ENCODE measurements around the gene HEY2. TPM values are rescaled to one million over a fixed set of nuclear protein-coding genes. Genes with fewer than 3 reads are reported as not detected.

Gene HEY2
- total and polyA plus RNA-seq, 2 donors (not counting 3 experiments of a cell fraction or from before 2014, with no cell fraction given), result 0.07 TPM; not detected in 1

DNA sequence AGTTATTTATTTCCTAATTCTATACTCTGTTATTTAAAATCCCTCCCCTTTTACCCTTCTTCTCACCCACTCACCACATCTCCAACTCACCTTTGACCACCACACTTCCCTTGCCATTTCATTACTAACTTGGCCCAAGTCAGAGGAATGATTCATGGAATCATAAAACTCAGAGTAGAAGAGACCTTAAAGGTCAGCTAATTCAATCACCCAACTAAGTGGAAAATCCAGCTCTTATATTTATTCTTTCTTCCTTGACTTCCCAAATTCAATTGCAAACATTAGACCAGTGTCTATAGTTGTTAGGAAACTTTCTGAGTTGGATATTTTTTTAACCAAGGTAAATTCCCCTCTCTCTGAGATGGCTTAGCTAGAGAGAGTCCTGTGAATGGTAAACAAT lies 26.5 kb upstream of the HEY2 start:
- intact Hi-C loops (cut with micrococcal nuclease), result no loop called here
- BruUV-seq (replicated peaks), result no TSS peak
- no peak for FAIRE-seq
- ChIA-PET CTCF (interaction anchor here (1.1 kb wide), 1 partner anchor 9 kb away, joined by 3 read pairs; no protein-coding TSS in a partner anchor), POLR2A (no interaction called here)
- Histone ChIP-seq H3K36me3 (ENCODE audit: control insufficient read depth in 2 of 2, extremely low read depth in 1 of 2, insufficient read depth in 2 of 2, low read length in 2 of 2) (no peaks in the 10 kb centered on the region), H3K27ac (ENCODE audit: insufficient read depth, low read depth, low read length) (no peak overlapping the region), H3K4me2 (ENCODE audit: insufficient read depth, low read length) (no peak overlapping the region), H3K79me2 (ENCODE audit: control insufficient read depth, insufficient read depth, low read length) (no peaks in the 10 kb centered on the region), H3K9me1 (replicated peaks; ENCODE audit: control insufficient read depth, extremely low read depth, insufficient read depth, low read length) (no peaks in the 10 kb centered on the region), H2AFZ (ENCODE audit: low read depth, low read length) (no peak overlapping the region), H3K4me1 (ENCODE audit: control insufficient read depth, extremely low read depth, insufficient read depth, low read length) (no peaks in the 10 kb centered on the region), H3K4me3 (replicated peaks in 1 of 3; ENCODE audit: insufficient read depth in 1 of 3, low read depth in 1 of 3, low read length in 3 of 3) (no peak overlapping the region), H3K27me3 (ENCODE audit: control insufficient read depth in 2 of 2, insufficient read depth in 2 of 2, low read length in 2 of 2) (peaks cover 0 to 5% of the 10 kb centered on the region in 2 experiments), H3K9ac (replicated peaks; ENCODE audit: extremely low read depth, insufficient read depth, low read length) (no peak overlapping the region), H4K20me1 (replicated peaks; ENCODE audit: control insufficient read depth, extremely low read depth, insufficient read depth, low read length) (no peaks in the 10 kb centered on the region), H3K9me3 (replicated peaks; ENCODE audit: control insufficient read depth, insufficient read depth, low read length) (no peaks in the 10 kb centered on the region)
- dilution Hi-C loops (cut with MboI; ENCODE audit: extremely low pct_ligation_motif_present, low sequenced_read_pairs), result no loop called here
- TF ChIP-seq, protein P1, sequence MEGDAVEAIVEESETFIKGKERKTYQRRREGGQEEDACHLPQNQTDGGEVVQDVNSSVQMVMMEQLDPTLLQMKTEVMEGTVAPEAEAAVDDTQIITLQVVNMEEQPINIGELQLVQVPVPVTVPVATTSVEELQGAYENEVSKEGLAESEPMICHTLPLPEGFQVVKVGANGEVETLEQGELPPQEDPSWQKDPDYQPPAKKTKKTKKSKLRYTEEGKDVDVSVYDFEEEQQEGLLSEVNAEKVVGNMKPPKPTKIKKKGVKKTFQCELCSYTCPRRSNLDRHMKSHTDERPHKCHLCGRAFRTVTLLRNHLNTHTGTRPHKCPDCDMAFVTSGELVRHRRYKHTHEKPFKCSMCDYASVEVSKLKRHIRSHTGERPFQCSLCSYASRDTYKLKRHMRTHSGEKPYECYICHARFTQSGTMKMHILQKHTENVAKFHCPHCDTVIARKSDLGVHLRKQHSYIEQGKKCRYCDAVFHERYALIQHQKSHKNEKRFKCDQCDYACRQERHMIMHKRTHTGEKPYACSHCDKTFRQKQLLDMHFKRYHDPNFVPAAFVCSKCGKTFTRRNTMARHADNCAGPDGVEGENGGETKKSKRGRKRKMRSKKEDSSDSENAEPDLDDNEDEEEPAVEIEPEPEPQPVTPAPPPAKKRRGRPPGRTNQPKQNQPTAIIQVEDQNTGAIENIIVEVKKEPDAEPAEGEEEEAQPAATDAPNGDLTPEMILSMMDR (IDR thresholded peaks at IDR 0.05; ENCODE audit: extremely low read depth in 1 of 2, insufficient read depth in 1 of 2, low read depth in 1 of 2, low read length in 2 of 2), result no peak
- TF ChIP-seq JUN (IDR thresholded peaks at IDR 0.05; ENCODE audit: borderline replicate concordance, insufficient read depth, insufficient read length, low read depth) (no peak), FOS (IDR thresholded peaks at IDR 0.05; ENCODE audit: borderline replicate concordance, insufficient read depth, low read length) (peak; percentile 24)
- no peak for DNase-seq (ENCODE audit: low read depth, low spot score)

DNA sequence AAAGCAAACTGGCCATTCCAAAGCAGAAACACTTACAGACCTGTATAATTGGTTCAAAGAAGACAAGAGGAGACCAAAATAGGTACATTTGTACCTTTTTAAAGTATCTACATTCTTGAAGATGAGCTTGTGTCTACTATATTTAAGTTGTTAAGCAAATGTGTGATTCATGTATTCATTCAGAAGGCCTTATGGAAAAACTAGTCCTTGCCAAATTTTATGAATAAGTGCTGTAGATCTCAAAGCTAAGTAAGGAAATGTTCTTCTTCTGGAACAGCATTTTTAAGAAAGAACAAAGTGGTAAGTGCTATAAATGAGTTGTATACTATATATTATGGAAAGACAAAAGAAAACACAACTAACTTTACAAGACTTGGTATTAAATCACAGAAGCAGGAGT lies 22.2 kb upstream of the HEY2 start:
- H3K27ac ChIP-seq (ENCODE audit: insufficient read depth, low read depth, low read length), result no peak overlapping the region
- dilution Hi-C loops (cut with MboI; ENCODE audit: extremely low pct_ligation_motif_present, low sequenced_read_pairs) (no loop called here), intact Hi-C loops (cut with micrococcal nuclease) (no loop called here)
- H3K36me3 ChIP-seq (ENCODE audit: control insufficient read depth in 2 of 2, extremely low read depth in 1 of 2, insufficient read depth in 2 of 2, low read length in 2 of 2), result no peaks in the 10 kb centered on the region
- POLR2A ChIA-PET, result no interaction called here
- H3K4me3 ChIP-seq (replicated peaks in 1 of 3; ENCODE audit: insufficient read depth in 1 of 3, low read depth in 1 of 3, low read length in 3 of 3), result no peak overlapping the region
- H3K79me2 ChIP-seq (ENCODE audit: control insufficient read depth, insufficient read depth, low read length), result no peaks in the 10 kb centered on the region
- no peak overlapping the region for H3K4me2 ChIP-seq (ENCODE audit: insufficient read depth, low read length)
- H3K27me3 ChIP-seq (ENCODE audit: control insufficient read depth in 2 of 2, insufficient read depth in 2 of 2, low read length in 2 of 2), result peaks cover 0 to 7% of the 10 kb centered on the region in 2 experiments
- H3K9ac ChIP-seq (replicated peaks; ENCODE audit: extremely low read depth, insufficient read depth, low read length), result no peak overlapping the region
- no peak overlapping the region for H2AFZ ChIP-seq (ENCODE audit: low read depth, low read length)
- H3K4me1 ChIP-seq (ENCODE audit: control insufficient read depth, extremely low read depth, insufficient read depth, low read length), result no peaks in the 10 kb centered on the region
- no TSS peak for BruUV-seq (replicated peaks)
- no peaks in the 10 kb centered on the region for H4K20me1 ChIP-seq (replicated peaks; ENCODE audit: control insufficient read depth, extremely low read depth, insufficient read depth, low read length)
- TF ChIP-seq POLR2AphosphoS5 (IDR thresholded peaks at IDR 0.05; ENCODE audit: insufficient read depth, low read depth, low read length) (no peak), FOS (IDR thresholded peaks at IDR 0.05; ENCODE audit: borderline replicate concordance, insufficient read depth, low read length) (no peak), JUN (IDR thresholded peaks at IDR 0.05; ENCODE audit: borderline replicate concordance, insufficient read depth, insufficient read length, low read depth) (no peak), EZH2 (IDR thresholded peaks at IDR 0.05; ENCODE audit: borderline replicate concordance, low read depth, low read length, severe bottlenecking) (no peak), GATA2 (IDR thresholded peaks at IDR 0.05; ENCODE audit: insufficient read depth, insufficient read length, low read depth, low read length) (no peak), MYC (IDR thresholded peaks at IDR 0.05; ENCODE audit: low read depth, low read length) (no peak), POLR2A (IDR thresholded peaks at IDR 0.05; ENCODE audit: low read depth, low read length) (no peak)
- TF ChIP-seq, protein P1 (IDR thresholded peaks at IDR 0.05; ENCODE audit: extremely low read depth in 1 of 2, insufficient read depth in 1 of 2, low read depth in 1 of 2, low read length in 2 of 2), result no peak
- TF ChIP-seq, protein P2, sequence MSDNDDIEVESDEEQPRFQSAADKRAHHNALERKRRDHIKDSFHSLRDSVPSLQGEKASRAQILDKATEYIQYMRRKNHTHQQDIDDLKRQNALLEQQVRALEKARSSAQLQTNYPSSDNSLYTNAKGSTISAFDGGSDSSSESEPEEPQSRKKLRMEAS (IDR thresholded peaks at IDR 0.05; ENCODE audit: insufficient read depth, insufficient read length), result no peak
- no peaks in the 10 kb centered on the region for H3K9me1 ChIP-seq (replicated peaks; ENCODE audit: control insufficient read depth, extremely low read depth, insufficient read depth, low read length)
- CTCF ChIA-PET, result no interaction called here
- no peaks in the 10 kb centered on the region for H3K9me3 ChIP-seq (replicated peaks; ENCODE audit: control insufficient read depth, insufficient read depth, low read length)
- FAIRE-seq (no peak), DNase-seq (ENCODE audit: low read depth, low spot score) (no peak)

Data from endothelial cell of umbilical vein (primary cell).